Activated CD4-positive, alpha-beta T cell treated with anti-CD3 and anti-CD28 coated beads for 48 hours (primary cell): ENCODE measurements around the gene SLC12A7.
"Not testable (repeated sequence)": the region's sequence is repeated elsewhere in the genome, so short reads cannot be mapped to it uniquely, and the experiment has no call there.

ENCODE experiments used
- DNase-seq: peaks from one replicate; pipeline ENCODE4 v3.0.0-alpha.2; 2020

Gene SLC12A7

GRCh38 chr5:1111727-1112289, at the start of gene SLC12A7:
TSS of gene SLC12A7 (minus strand) at chr5:1112063. CDS start at chr5:1111991, 72 bp downstream.
- DNase-seq: peak; percentile 79

DNA sequence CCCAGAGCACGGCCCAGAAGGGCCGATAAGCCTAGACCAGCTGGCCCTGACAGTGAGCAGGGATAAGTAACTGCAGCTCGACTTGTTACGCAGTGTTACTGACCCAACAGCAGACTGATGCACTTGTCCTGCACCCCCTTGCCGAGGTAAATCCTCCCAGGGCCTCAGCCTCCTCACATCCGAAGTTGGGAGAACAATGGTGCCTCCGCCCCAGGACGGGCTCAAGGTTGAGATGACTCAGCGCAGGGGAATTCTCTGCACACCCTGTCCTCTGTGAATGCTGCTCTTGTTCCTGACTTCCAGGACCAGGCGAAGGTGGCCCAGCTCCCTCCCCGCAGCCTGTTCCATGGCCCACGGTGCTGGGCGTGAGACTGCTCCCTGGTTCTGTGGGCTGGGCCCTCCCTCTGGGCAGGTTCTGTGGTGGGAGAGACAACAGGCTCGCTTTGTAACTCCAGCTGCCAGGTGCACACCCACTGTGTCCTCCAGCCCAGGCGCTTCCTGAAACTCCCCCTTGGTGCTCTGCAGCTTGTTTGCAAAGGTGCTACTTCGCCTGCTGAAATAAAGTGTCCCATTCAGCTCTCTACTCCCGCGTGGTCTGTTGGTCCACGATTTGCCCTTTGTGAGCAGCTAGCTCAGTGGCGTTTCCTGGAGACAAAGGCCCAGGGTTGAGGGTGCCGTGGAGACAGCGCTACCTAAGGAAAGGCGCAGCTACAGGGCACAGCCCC, 49.4 kb upstream of the SLC12A7 start:
- DNase-seq: no peak

GRCh38 chr5:1159774-1160406, 48.0 kb upstream of the SLC12A7 start:
- no peak for DNase-seq

GRCh38 chr5:1159341-1159675, 47.4 kb upstream of the SLC12A7 start:
- DNase-seq: no peak

GRCh38 chr5:1158647-1159340, 46.9 kb upstream of the SLC12A7 start:
- no peak for DNase-seq

- not testable (repeated sequence) for DNase-seq
Observed at GRCh38 chr5:1157461-1157986, 45.7 kb upstream of the SLC12A7 start.

DNA sequence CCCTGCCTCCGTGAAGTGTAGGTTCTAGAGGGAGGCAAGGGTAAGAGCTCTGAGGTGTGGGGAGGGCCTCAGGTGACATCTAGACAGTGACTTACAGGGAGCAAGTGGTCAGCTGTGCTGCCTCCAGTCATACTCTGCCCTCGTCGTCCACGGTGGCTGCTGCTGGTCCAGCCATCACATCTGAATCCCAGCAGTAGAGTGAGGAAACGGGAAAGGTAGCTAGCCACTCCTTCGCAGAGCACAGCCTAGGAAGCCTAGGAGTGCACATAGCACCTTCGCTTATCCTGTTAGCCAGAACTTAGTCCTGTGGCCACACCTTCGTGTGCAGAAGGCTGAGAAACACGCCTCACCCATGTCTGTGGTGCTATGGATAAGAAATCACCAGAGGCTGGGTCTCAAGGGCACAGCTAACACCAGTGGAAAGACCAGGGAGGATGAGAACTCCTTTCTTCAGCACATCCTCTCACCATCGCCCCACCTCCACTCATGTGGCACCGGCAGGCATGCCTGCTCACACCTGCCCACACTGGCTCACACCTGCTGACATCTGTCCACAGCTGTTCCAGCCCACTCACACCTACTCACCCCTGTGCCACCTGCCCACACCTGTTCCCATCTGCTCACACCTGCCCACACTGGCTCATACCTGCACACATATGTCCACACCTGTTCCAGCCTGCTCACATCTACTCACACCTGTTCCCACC, 45.0 kb upstream of the SLC12A7 start:
- DNase-seq: no peak

DNA sequence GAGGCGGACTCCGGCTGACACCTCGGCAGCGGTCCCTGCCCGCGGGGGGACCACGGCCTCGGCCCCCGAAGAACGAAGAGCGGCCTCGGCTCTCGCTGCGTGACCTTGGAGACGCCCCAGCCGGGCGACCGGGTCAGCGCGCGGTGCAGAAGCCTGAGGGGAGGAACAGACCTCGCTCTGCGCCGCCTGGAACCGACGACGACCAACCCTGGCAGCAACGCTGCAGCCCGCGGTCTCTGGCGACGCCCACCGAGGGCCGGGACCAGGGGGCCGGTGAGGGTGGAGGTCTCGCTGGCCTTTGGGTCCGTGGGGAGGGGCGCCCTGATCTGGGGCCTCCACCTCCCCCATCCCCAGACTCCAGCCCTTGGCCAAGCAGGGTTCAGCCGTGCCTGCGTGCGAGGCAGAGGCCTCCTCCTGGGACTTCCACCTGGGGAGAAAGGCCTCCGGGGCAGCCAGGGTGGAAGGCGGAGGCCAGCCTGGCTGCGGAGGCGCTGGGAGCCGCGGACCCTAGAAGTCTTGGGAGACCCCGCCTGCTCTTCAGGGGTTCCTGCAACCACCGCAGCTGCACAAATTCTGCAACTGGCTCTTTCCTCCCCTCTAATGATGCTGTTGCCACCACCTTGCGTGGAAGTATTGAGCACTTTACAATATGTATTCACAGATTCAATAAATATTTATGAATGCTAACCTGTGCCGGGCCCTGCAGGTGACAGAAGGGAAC, 44.3 kb upstream of the SLC12A7 start:
- no peak for DNase-seq

DNA sequence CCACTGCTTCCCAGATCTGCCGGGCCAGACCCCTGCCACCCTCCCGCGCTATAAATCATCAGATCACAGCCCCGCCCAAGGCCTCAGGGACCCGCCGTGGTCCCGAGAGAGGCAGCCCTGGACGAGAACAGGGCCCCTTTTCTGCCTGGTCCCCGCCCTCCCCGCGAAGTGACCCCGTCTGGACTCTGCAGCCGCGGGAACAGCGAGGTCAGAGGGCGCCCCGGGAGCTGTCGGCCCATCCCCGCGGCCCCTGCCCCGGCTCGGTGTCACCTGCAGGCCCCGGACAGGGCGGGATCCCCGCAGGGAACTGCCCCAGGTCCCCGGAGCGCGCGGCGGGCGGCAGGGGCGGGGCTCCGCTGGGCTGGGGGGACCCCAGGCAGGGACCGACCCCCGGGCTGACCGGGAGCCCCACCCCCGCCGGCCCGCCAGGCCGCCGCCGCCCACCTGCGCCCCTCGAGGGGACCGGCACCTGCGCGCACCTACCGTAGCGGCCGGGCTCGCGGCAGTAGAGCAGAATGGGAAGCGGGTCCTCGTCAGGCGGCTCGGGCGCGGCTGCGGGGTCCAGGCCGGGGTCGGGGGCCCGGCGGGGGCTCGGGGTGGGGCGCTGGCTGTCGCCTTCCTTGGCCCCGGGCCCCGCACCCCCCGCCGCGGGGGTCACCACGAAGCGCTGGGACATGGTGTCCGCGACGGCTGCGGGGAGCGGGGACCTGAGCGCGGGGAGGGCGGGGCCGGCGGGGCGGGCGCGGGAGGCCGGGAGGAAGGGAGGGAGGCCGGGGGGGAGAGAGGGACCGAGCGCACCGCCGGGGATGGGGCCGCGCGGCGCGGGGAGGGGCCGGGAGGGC, 43.5 kb upstream of the SLC12A7 start:
- no peak for DNase-seq

DNA sequence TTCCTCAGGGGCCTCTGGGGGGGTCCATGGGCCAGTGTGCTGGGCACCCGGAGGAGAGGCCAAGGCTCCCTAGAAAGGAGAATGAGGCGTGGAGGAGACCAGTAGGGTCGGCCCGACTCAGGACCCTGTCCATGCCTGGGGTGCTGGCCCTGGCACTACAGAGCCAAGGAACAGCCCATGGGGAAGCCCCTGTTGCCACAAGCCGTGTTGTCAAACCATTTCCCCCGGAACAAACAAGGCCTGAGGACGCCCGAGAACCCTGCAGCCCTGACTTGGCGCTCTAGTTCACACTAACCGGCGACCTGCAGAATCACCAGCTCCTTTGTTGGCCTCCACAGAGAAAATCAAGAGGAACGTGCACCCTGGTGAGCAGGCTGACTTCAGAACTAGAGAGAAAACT, 41.6 kb upstream of the SLC12A7 start:
- DNase-seq: no peak

- DNase-seq: no peak
Observed at GRCh38 chr5:1152771-1153282, 41.0 kb upstream of the SLC12A7 start.

DNA sequence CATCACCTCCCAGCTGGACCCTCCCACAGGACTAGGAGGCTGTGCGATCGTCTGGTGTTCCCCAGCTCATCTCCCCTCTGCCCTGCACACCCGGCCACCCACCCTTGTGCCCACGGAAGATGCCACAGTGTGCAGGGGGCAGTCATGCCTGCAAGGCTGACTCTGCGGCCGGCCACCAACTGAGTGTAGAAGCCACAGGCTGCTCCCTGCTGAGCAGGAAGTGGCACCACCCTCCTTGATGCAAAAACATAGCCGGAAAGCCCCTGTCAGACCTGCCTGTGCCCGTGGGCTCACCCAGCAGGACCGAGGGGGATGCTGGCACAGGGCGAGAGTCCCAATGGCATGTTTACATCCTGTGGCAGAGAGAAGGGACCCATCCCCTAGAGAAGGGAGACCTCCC, 40.3 kb upstream of the SLC12A7 start:
- DNase-seq: no peak

- DNase-seq: no peak
Observed at GRCh38 chr5:1151316-1151715, 39.5 kb upstream of the SLC12A7 start.

GRCh38 chr5:1150866-1151265, 39.0 kb upstream of the SLC12A7 start:
- no peak for DNase-seq

- no peak for DNase-seq
Observed at GRCh38 chr5:1144638-1145396, 33.0 kb upstream of the SLC12A7 start.

DNA sequence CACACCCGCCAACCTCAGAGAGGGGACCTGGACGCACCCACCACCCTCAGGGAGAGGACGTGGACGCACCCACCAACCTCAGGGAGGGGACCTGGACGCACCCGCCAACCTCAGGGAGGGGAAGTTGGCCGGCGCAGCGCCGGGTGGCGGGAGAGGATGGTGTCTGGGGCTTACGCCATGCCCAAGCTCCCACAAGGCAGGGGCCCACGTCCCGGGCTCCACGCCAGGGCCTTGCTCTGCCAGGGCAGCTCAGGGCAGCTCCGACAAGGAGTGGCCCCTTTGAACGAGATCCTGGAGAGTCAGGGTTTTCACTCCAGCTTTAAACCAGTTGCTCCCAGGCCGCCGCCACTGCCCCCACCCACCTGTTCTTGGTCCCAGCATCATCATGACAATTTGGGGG, 32.2 kb upstream of the SLC12A7 start:
- DNase-seq: no peak

DNA sequence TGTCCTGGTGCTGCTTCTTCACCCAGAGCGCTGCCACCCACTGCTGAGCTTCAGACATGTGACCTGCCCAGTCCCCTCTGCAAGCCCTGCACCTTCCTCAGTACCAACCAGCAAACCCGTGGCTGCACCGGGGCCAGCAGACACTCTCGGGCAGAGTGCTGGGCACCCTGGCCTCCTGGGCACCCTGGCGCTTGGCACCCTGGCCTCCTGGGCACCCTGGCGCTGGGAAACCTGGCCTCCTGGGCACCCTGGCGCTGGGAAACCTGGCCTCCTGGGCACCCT, 31.7 kb upstream of the SLC12A7 start:
- no peak for DNase-seq

DNA sequence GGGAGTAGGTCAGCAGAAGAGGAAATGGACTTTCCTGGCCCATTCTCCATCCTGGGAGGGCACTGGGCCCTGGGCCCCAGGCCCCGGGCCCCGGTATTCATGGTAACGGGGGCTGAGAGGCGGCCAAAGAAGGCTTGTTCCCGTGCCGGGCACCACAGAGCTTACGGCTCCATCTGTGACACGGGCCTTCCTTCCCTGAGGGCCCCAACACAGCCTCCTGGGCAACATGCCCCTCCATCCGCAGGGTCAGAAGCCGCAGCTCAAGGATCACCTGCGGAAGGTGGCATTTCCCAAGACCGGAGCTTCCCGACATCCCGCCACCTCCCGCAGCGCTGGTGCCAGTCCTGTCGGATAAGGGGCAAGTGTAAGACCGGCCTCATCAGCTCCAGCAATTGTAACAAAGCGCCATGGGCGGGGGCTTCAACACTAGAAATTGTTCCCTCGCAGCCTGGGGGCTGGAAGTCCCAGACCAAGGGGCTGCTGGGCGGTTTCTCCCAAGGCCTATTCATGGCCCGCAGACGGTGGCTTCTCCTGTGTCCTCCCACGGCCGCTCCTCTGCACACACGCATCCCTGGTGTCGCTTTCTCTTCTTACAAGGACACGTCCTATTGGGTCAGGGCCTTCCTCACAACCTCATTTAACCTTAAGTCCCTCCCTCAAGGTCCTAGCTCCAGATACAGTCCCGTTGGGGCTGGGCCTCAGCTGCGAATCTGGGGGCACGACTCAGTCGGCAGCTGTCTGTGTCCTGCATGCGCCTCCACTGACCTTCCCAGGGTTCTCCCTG, 31.2 kb upstream of the SLC12A7 start:
- DNase-seq: no peak

DNA sequence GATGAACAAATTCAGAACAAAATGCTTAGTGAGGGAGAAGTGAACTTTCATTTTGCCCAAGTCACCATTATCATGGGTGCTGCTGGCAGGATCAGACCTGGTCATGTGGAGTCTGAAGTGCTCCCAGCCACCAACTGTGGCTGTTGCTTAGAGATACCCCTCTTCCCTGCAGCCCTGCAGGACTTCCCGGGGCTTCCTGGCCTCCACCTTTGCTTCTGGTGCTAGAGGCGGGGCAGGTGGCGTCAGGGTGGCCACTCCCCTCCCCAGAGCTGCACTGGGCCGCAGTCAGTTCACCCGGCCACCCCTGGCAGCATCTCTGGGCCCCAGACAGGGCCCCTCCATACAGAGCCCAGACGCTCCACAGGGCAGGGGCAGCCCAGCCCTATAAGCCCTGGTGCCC, 30.0 kb upstream of the SLC12A7 start:
- no peak for DNase-seq

DNA sequence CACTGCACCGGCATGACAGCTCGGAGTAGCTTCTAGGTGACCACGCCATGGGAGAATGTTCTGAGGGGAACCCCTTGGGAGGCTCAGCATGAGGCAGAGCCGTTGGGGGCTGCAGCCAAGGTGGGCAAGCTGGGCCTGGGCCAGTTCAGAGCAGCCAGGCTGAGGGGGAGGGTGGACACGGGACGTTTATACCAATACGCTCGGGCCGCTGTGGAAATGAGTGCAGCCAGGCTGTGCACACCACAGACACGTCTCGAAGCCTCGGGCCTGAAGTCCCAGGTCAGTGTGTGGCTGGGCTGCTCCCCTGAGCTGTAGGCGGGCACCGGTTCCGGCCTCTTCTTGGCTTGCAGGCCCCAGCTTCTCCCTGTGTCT, 28.9 kb upstream of the SLC12A7 start:
- DNase-seq: no peak
